Liver (tissue), 9 donors: ENCODE measurements around the gene GPC1. TPM values are rescaled to one million over a fixed set of nuclear protein-coding genes. Genes with fewer than 3 reads are reported as not detected.

Experiments
- DNase-seq: peaks from one replicate; pipeline ENCODE4 v3.0.0-alpha.2; 2017; ENCODE audit warnings: low spot score
- H3K27ac ChIP-seq, 2 donors: one replicate each; pipeline ENCODE4 v1.7.0; 2013; ENCODE audit warnings: inconsistent platforms in 2 of 2, low read length in 2 of 2, control low read depth in 1 of 2, low read depth in 1 of 2, mild to moderate bottlenecking in 1 of 2
- H3K27me3 ChIP-seq, 4 donors: one replicate each; pipeline versions ENCODE4 v1.6.1 to v1.7.0; 2013; ENCODE audit warnings: low read length in 3 of 4, inconsistent platforms in 1 of 4, mild to moderate bottlenecking in 1 of 4, moderate library complexity in 1 of 4; ENCODE audit not compliant: control insufficient read depth in 4 of 4, insufficient read depth in 4 of 4
- H3K36me3 ChIP-seq, 4 donors: one replicate each; pipeline versions ENCODE4 v1.6.1 to v1.7.0; 2013; ENCODE audit warnings: low read length in 3 of 4, mild to moderate bottlenecking in 3 of 4, low read depth in 1 of 4, moderate library complexity in 1 of 4; ENCODE audit not compliant: control insufficient read depth in 4 of 4, insufficient read depth in 3 of 4
- H3K4me1 ChIP-seq, 4 donors: one replicate each; pipeline versions ENCODE4 v1.6.1 to v1.7.0; 2013; ENCODE audit warnings: low read length in 3 of 4, mild to moderate bottlenecking in 3 of 4, moderate library complexity in 1 of 4; ENCODE audit not compliant: control insufficient read depth in 4 of 4, insufficient read depth in 4 of 4
- H3K4me3 ChIP-seq, 3 donors: one replicate each; pipeline versions ENCODE4 v1.6.1 to v1.7.0; 2013; ENCODE audit warnings: low read length in 3 of 3, control low read depth in 1 of 3, low read depth in 1 of 3, mild to moderate bottlenecking in 1 of 3
- H3K9ac ChIP-seq, 2 donors: one replicate each; pipeline ENCODE4 v1.7.0; 2013; ENCODE audit warnings: low read length in 2 of 2, mild to moderate bottlenecking in 2 of 2, moderate library complexity in 2 of 2, control low read depth in 1 of 2, low read depth in 1 of 2
- H3K9me3 ChIP-seq, 4 donors: one replicate each; pipeline versions ENCODE4 v1.6.1 to v1.7.0; 2013; ENCODE audit warnings: low read length in 3 of 4; ENCODE audit not compliant: control insufficient read depth in 4 of 4
- ATF3 ChIP-seq: IDR thresholded peaks from 2 replicates; pipeline ENCODE4 v1.6.1; 2016; ENCODE audit warnings: antibody characterized with exemption
- CTCF ChIP-seq: fragments of 150-350 bp; IDR thresholded peaks from 2 replicates; pipeline ENCODE4 v1.5.1; 2017; ENCODE audit warnings: improper control_type of control experiment, low read depth, low read length; ENCODE audit not compliant: missing input control
- EGR1 ChIP-seq, 2 donors: IDR thresholded peaks; 2 replicates each; pipeline ENCODE4 v1.6.1; 2016 to 2018; ENCODE audit warnings: antibody characterized with exemption in 2 of 2, low read depth in 2 of 2
- FOXA1 ChIP-seq: IDR thresholded peaks from 2 replicates; pipeline ENCODE4 v1.6.1; 2016; ENCODE audit warnings: antibody characterized with exemption
- FOXA2 ChIP-seq: IDR thresholded peaks from 2 replicates; pipeline ENCODE4 v1.6.1; 2016; ENCODE audit warnings: antibody characterized with exemption
- GABPA ChIP-seq, 2 donors: IDR thresholded peaks in 1 of 2; conservative IDR thresholded peaks in 1 of 2; 2 replicates each; pipeline ENCODE4 v1.6.1; 2016; ENCODE audit warnings: antibody characterized with exemption in 2 of 2, mild to moderate bottlenecking in 1 of 2, moderate library complexity in 1 of 2
- HNF4A ChIP-seq, 2 donors: conservative IDR thresholded peaks; 2 replicates each; pipeline ENCODE4 v1.6.1; 2016; ENCODE audit warnings: antibody characterized with exemption in 2 of 2, mild to moderate bottlenecking in 2 of 2
- HNF4G ChIP-seq: IDR thresholded peaks from 2 replicates; pipeline ENCODE4 v1.6.1; 2016; ENCODE audit warnings: antibody characterized with exemption
- JUND ChIP-seq, 2 donors: IDR thresholded peaks; 2 replicates each; pipeline ENCODE4 v1.6.1; 2016; ENCODE audit warnings: antibody characterized with exemption in 2 of 2
- MAX ChIP-seq: IDR thresholded peaks from 2 replicates; pipeline ENCODE4 v1.6.1; 2016; ENCODE audit warnings: antibody characterized with exemption
- REST ChIP-seq: IDR thresholded peaks from 2 replicates; pipeline ENCODE4 v1.6.1; 2016; ENCODE audit warnings: antibody characterized with exemption, mild to moderate bottlenecking
- RXRA ChIP-seq, 2 donors: IDR thresholded peaks; 2 replicates each; pipeline ENCODE4 v1.6.1; 2017 to 2018; ENCODE audit warnings: antibody characterized with exemption in 2 of 2, mild to moderate bottlenecking in 1 of 2
- TAF1 ChIP-seq: conservative IDR thresholded peaks from 2 replicates; pipeline ENCODE4 v1.6.1; 2016; ENCODE audit warnings: antibody characterized with exemption, mild to moderate bottlenecking
- YY1 ChIP-seq: IDR thresholded peaks from 2 replicates; pipeline ENCODE4 v1.6.1; 2016; ENCODE audit warnings: antibody characterized with exemption, mild to moderate bottlenecking
- ZBTB33 ChIP-seq: IDR thresholded peaks from 2 replicates; pipeline ENCODE4 v1.6.1; 2016; ENCODE audit warnings: antibody characterized with exemption
- WGBS: extraction: QIAGEN DNeasy Blood & Tissue Kit; methylation state at CpG from one replicate; pipeline ENCODE4 v1.1.7; 2013; 5-methylcytosine and 5-hydroxymethylcytosine counted together
- polyA plus RNA-seq, 2 donors: library from polyadenylated mRNA; stranded (reverse) in 1 of 2; unstranded in 1 of 2; fragments of 200-250 nt in 1 of 2; fragments of >200 nt in 1 of 2; fragmentation: Nextera tagmentation in 1 of 2; extraction: Ambion mirVana in 1 of 2; gene quantifications; one replicate each; pipeline versions ENCODE4 v1.2.1 to v1.2.3, GENCODE V29; 2013 to 2015
- total RNA-seq, 2 donors: library from RNA; depleted of rRNA; stranded (reverse); fragments of >200 nt; gene quantifications; one replicate each; pipeline ENCODE4 v1.2.3, GENCODE V29; 2014
- donor health status: healthy.
- donor health status: healthy.
- donor health status: healthy.
- donor health status: healthy.
- donor health status: healthy.

Gene GPC1
- total and polyA plus RNA-seq, 4 donors: 3.2 to 41.0 (median 9.1) TPM

GRCh38 chr2:240458900-240459391 lies 23.5 kb downstream of the GPC1 start:
- no peaks in the 10 kb centered on the region for H3K27me3 ChIP-seq

GRCh38 chr2:240459401-240460252 lies 24.2 kb downstream of the GPC1 start:
- 83% methylated on average over 23 of the region's 23 CpGs for WGBS
- H3K36me3 ChIP-seq: peaks cover 0 to 6% (median 1%) of the 10 kb centered on the region in 4 donors
- no peaks in the 10 kb centered on the region for H3K9me3 ChIP-seq
- H3K9ac ChIP-seq: no peak overlapping the region
- H3K27ac ChIP-seq: no peak overlapping the region
- no peak overlapping the region for H3K4me3 ChIP-seq
- peaks cover 0 to 26% (median 12%) of the 10 kb centered on the region in 4 donors for H3K4me1 ChIP-seq
- H3K27me3 ChIP-seq: no peaks in the 10 kb centered on the region
- no peak for DNase-seq
- TF ChIP-seq EGR1 (IDR thresholded peaks at IDR 0.05; ENCODE audit: low read depth in 2 of 2): no peak
- TF ChIP-seq GABPA (IDR thresholded peaks at IDR 0.05 in 1 of 2, conservative IDR thresholded peaks at IDR 0.05 in 1 of 2): no peak
- no peak for TF ChIP-seq MAX
- no peak for TF ChIP-seq FOXA2
- TF ChIP-seq HNF4G: no peak
- TF ChIP-seq TAF1: no peak
- no peak for TF ChIP-seq ATF3
- no peak for TF ChIP-seq JUND (IDR thresholded peaks at IDR 0.05)
- no peak for TF ChIP-seq HNF4A (conservative IDR thresholded peaks at IDR 0.05)
- TF ChIP-seq REST: no peak
- TF ChIP-seq CTCF: no peak
- TF ChIP-seq FOXA1: no peak
- no peak for TF ChIP-seq ZBTB33

More at GRCh38 chr2:240458900-240459391, 23.5 kb downstream of the GPC1 start:
- H3K4me1 ChIP-seq: peaks cover 0 to 26% (median 13%) of the 10 kb centered on the region in 4 donors
- no peak for DNase-seq
- H3K36me3 ChIP-seq: peaks cover 0 to 5% (median 1%) of the 10 kb centered on the region in 4 donors
- no peaks in the 10 kb centered on the region for H3K9me3 ChIP-seq
- 96% methylated on average over 18 of the region's 18 CpGs for WGBS
- TF ChIP-seq MAX: no peak
- no peak for TF ChIP-seq YY1
- TF ChIP-seq ATF3: no peak
- TF ChIP-seq HNF4G: no peak
- no peak for TF ChIP-seq ZBTB33
- no peak for TF ChIP-seq TAF1
- TF ChIP-seq RXRA (IDR thresholded peaks at IDR 0.05): no peak
- no peak for TF ChIP-seq FOXA2
- no peak for TF ChIP-seq HNF4A (conservative IDR thresholded peaks at IDR 0.05)
- H3K27ac ChIP-seq: no peak overlapping the region
- no peak overlapping the region for H3K4me3 ChIP-seq
- H3K9ac ChIP-seq: no peak overlapping the region
